ENCODE results near the gene ZNF784.

- no peak for TF ChIP-seq CTCF (IDR thresholded peaks at IDR 0.05)
- peak in 1 of 2 donors; percentile 2 for TF ChIP-seq POLR2A (IDR thresholded peaks at IDR 0.05)
Measured at GRCh38 chr19:55580628-55581144, 43.7 kb downstream of the ZNF784 start, which contains the start of gene ZNF579.
